22Rv1 (cell line): ENCODE results near the gene PPA2.

Source experiments
- H3K27ac ChIP-seq: fragments of 450-650 bp; 2 replicates; pipeline ENCODE4 v1.5.1; 2017
- CTCF ChIP-seq: fragments of 450-650 bp; IDR thresholded peaks from 2 replicates; pipeline ENCODE4 v1.5.1; 2017; ENCODE audit warnings: mild to moderate bottlenecking
- ZFX ChIP-seq: fragments of 450-650 bp; IDR thresholded peaks from 2 replicates; pipeline ENCODE4 v1.6.1; 2017; ENCODE audit warnings: antibody characterized with exemption, borderline replicate concordance

Gene PPA2

DNA sequence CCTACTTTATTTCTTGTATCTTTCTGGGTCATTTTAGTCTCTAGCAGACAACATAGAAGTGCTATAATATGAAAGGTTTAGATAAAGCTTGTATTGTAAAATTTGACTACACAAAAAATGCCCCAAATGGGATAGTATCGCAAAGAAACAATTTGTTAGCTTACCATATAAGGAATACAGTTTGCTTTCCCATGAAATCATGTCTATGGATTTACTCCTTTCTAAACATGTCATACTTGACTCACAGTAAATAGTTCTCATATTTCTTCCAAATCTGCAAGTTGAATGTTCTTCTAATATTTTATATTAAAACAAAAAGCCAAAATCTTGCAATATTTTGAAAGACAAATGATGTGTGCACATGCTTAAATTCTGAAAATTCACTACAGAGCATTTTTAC is 103.9 kb downstream of the PPA2 start:
- H3K27ac ChIP-seq = no peak overlapping the region
- no peak for TF ChIP-seq CTCF
- TF ChIP-seq ZFX = no peak

- no peak overlapping the region for H3K27ac ChIP-seq
Measured at GRCh38 chr4:105361053-105361452, 112.8 kb downstream of the PPA2 start.

GRCh38 chr4:105357258-105357980 is 116.4 kb downstream of the PPA2 start:
- no peak overlapping the region for H3K27ac ChIP-seq
- TF ChIP-seq ZFX (no peak), CTCF (no peak)

More at GRCh38 chr4:105361053-105361452, 112.8 kb downstream of the PPA2 start:
- TF ChIP-seq ZFX = no peak
- no peak for TF ChIP-seq CTCF

- H3K27ac ChIP-seq = no peak overlapping the region
- TF ChIP-seq ZFX (no peak), CTCF (no peak)
Measured at GRCh38 chr4:105356194-105356593, 117.7 kb downstream of the PPA2 start.

DNA sequence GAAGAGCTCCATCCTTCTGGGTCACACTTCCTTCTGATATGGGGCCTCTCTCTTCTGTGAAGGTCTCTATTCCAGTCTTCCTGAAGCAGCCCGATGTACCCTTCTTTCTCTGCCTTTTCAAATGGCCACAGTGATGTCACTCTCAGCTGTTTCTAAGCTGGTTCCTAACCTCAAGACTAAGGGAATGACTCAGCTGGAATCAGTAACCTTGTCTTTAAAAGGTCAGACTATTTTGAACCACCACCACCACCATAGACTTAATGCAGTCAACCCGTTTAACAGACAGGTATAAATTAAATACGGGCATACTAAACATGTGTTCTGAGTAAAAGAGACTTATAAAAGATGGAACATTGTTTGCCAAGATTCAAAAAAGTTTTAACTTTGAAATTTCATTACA is 121.0 kb downstream of the PPA2 start:
- TF ChIP-seq ZFX (no peak), CTCF (no peak)
- no peak overlapping the region for H3K27ac ChIP-seq

GRCh38 chr4:105351861-105352260 is 122.0 kb downstream of the PPA2 start:
- TF ChIP-seq ZFX (no peak), CTCF (no peak)
- no peak overlapping the region for H3K27ac ChIP-seq

GRCh38 chr4:105350859-105351490 is 122.9 kb downstream of the PPA2 start:
- no peak overlapping the region for H3K27ac ChIP-seq
- TF ChIP-seq ZFX = no peak
- TF ChIP-seq CTCF = no peak
